Spleen (tissue), 7 donors: ENCODE results near the gene C2CD2.

Experiments
- CTCF ChIP-seq, 11 experiments: fragments of 200-600 bp in 7 of 11; fragments of 450-650 bp in 4 of 11; sonication (generic) in 4 of 11; IDR thresholded peaks in 8 of 11; conservative IDR thresholded peaks in 3 of 11; 1 replicate in 7 of 11; 2 replicates in 4 of 11; pipeline versions ENCODE4 v1.4.0 to v1.8.0; 2016 to 2021; ENCODE audit warnings: antibody characterized with exemption in 11 of 11, inconsistent platforms in 4 of 11, mild to moderate bottlenecking in 1 of 11
- POLR2A ChIP-seq, 3 donors: fragments of 450-650 bp; IDR thresholded peaks; one replicate each; pipeline ENCODE4 v1.5.1; 2017; ENCODE audit warnings: antibody characterized with exemption in 3 of 3, mild to moderate bottlenecking in 1 of 3
- donor health status: DM: no; HTN: no; CAD: no; lungs with moderate emphysema.
- donor health status: DM: no; HTN: no; CAD: no.
- donor health status: DM: no; HTN: no; CAD: no.

- TF ChIP-seq CTCF (IDR thresholded peaks at IDR 0.05 in 8 of 11, conservative IDR thresholded peaks at IDR 0.05 in 3 of 11): no peak
- no peak for TF ChIP-seq POLR2A (IDR thresholded peaks at IDR 0.05)
Observed at GRCh38 chr21:41953831-41954653, at the start of gene C2CD2.
